ENCODE measurements around the gene CCDC12.
A peak's percentile ranks its signal among the peaks of the same experiment; 100 is the strongest.

Gene CCDC12
- 52.8 to 57.6 reads per million in 2 experiments for total RNA-seq

DNA sequence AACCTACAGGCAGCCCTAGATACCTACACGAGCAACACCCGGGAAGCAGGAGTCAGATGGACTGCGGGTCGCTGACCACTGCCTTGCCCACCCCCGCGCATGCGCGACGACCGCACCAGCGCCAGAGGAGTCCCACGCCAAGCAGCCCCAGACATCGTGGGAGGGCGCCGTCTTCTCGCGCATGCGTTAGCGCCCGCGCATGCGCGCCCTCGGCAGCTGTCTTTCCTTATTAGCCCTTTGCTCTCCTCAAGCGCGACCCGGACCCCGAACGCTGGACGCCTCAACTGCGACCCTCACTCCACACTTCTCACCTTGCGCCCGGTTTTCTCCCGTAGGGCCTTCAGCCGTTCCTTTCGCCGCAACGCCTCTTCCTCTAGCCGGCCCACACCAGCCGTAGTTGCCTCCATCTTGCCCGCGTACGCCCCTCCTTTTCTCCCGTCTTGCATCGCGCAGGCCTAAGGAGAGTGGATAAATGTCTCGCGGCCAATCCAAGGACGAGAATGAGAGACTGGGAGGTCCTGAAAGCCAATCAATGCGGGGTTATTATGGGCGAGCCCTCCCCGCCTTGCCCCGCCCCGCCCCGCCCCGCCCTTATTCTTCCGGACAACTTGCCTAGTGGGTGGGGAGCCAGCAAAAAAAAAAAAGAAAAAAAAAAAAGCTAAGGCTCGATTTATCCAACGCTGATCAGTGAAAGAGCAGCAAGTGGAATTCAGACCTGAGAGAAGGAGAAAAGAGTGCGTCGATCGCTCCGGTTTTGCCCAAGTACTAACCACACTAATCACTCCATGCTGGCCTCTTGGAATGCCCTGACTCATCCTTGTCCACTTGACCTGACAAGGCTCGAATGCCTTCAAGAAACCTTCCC lies at the start of gene CCDC12:
Gene CCDC12, minus strand, starts transcription at position 420 of the 865 bp plus-strand sequence. Its CDS starts 13 bp downstream, at position 407.
- peak; percentile 92 for DNase-seq (ENCODE audit: low read depth)

GRCh38 chr3:47024932-47025331 lies 48.4 kb upstream of the CCDC12 start:
- no peak for DNase-seq (ENCODE audit: low read depth)

DNA sequence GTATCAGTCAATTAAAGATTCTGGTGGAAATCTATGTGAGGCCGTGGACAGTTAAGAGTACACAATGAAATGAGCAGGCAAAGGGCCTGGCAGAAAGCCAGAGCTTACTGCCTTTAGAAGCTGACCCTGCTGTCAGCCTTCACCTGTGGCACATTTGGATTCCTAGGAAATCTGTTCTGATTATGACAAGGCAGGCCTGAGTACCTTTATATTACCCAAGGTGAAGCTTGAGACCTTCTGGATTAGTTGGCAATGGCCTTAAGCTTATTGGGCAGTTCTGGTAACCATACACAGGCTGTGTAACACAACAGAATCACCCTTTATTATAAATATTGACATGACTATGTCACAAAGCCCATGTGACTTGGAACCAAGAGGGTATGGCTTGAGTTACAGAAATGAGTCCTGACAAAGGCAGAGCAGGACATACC lies 46.1 kb upstream of the CCDC12 start:
- no peak for DNase-seq (ENCODE audit: low read depth)

DNA sequence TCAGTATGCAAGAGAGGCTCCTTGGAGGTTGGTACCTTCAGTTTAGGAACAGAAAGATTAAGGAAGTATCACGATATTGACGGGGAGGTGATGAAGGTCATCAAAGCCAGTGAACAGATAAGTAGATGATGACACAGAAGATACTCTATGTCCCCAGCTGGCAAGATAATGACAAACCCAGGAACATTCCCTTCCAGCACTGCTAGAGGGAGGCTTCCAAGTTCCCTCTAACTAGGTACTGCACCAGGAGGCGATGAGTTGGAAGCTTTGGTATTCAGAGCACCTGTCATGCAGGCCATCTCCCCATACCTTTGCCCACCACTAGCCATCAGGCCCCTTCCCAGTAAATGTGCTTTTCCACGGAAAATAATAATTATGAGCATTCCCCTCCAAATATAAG lies 43.8 kb upstream of the CCDC12 start:
- DNase-seq (ENCODE audit: low read depth): no peak

DNA sequence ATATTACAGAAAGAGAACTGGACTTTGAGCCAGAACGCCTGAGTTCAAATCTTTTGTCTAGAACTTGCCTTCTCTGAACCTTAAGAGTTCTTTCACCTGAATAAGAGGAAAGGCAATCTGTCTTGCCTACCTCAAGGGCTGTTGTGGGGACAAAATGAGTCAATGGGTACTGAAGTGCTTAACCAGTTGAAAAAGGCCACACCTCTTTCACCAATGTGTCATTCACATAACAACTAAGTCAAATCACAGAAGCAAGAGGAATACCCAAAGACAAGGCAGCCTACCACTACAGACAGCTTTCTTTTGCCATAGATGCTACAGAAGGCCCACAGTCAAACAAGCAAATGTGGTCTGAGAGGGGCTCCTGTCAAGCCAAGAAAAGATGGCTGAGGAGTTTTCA lies 42.7 kb upstream of the CCDC12 start:
- DNase-seq (ENCODE audit: low read depth): no peak

DNA sequence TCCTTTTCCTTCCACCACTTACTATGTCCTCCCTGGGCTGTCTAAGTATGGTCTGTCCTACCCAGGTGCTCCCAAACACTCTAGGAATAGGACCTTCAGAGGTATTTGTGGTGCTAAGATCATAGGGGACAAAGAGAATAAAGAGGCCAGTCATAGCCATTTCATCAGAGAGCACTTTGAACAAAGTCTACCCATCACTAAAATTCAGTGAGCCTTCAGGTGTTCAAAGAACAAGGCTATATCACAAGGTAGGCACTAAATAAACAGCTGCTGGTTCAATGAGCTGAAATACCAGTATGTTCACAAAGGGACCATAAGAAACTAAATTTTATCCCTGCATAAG lies 41.7 kb upstream of the CCDC12 start:
- no peak for DNase-seq (ENCODE audit: low read depth)

GRCh38 chr3:47017504-47018268 lies 41.1 kb upstream of the CCDC12 start:
- no peak for DNase-seq (ENCODE audit: low read depth)

- DNase-seq (ENCODE audit: low read depth): no peak
Observed at GRCh38 chr3:47016934-47017435, 40.4 kb upstream of the CCDC12 start.

DNA sequence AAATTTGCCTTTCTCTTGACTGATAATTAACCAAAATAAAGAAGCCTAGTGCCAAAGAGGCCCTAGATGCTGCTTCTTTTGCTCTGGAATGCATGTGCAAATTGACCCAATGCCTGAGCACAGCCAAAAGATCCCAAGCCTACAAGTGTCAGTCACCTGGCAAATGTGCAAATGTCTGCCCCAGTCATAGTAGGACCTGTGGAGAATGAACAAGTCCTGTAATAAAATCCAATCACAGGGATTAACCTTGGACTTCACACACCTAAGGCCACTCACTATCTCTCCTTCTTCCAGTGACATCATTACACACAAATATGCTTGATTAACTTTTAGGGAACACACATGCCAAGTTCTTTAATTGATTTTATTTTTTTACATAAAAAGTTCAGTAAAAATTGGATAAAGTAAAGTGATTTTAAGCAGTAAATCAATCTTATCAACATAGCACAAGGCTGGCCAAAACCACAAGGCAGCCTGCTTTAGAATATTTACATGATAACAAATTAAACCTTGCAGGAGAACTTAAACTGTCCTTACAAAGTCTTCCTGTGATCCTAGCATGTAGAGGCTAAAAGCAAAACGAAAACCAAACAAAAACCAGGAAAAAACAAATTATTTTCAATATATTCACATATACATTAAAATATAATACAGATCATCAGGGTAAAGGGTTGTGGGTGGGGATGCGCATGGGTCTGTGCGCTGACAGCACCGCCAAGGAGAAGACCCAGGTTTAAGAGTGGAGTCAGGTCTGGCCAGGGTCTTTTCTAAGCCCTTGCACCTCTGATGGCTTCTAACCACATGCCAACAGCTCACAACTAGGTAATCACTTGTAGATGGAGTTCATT lies 39.8 kb upstream of the CCDC12 start:
- DNase-seq (ENCODE audit: low read depth): no peak

DNA sequence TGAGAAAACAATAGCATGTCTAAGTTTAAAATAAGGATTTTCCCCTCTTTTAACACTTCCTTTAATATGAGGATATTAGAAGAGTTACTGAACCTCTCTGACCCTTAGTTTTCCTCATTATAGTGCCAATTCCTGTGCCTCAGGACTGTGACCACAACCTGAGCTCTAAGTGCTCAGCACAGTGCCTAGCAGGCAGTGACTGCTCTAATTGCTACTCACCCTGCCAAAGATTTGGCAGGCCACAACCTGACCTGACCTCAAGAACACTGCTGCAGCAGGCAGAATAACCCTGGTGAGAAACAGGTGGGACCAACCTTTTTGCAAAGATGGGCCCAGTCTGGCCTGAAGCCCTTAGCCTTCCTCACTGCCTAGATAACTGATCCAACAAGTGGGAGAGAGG lies 38.6 kb upstream of the CCDC12 start:
- DNase-seq (ENCODE audit: low read depth): no peak

DNA sequence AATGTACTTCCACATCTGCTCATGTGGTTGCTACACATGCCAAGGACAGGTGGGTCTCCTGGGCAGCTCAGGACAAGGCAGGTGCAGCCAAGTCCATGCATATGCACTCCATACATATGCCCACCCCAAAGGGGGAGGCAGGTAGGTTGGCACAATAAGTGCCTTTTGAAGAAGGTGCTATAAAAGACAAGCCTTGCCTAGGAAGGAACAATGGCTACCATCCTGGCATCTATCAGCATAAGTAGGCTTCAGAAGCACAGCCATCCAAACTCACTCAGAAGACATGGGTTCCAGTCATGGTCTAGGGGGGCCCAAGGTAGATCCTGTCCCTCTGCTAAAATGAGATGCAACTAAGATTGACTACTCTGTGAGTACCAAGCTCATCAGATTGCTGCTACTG lies 37.5 kb upstream of the CCDC12 start:
- DNase-seq (ENCODE audit: low read depth): no peak

- DNase-seq (ENCODE audit: low read depth): no peak
Observed at GRCh38 chr3:47013231-47013630, 36.7 kb upstream of the CCDC12 start.

GRCh38 chr3:47012342-47013230 lies 36.0 kb upstream of the CCDC12 start:
- DNase-seq (ENCODE audit: low read depth): no peak

- no peak for DNase-seq (ENCODE audit: low read depth)
Observed at GRCh38 chr3:47011371-47011770, 34.8 kb upstream of the CCDC12 start.

DNA sequence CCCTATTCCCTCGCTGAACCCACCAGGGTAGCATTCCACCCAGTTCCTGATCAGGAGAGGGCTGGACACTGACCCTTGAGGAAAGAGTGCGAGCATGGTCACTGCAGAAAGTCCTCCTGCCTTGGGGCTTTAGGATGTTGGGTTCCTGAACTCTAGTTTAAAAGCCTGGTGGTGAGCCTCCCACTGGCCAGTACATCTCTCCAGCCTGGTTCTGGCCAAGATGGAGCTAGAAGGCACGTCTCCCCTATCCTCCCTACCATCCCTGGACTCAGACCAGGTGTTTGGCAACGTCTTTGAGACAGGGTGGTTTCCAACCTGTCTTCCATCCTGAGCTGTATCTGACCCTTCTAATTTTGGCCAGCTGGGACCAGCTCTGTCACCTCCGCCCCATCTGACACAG lies 34.4 kb upstream of the CCDC12 start:
- DNase-seq (ENCODE audit: low read depth): no peak

GRCh38 chr3:47010111-47010712 lies 33.7 kb upstream of the CCDC12 start:
- no peak for DNase-seq (ENCODE audit: low read depth)

DNA sequence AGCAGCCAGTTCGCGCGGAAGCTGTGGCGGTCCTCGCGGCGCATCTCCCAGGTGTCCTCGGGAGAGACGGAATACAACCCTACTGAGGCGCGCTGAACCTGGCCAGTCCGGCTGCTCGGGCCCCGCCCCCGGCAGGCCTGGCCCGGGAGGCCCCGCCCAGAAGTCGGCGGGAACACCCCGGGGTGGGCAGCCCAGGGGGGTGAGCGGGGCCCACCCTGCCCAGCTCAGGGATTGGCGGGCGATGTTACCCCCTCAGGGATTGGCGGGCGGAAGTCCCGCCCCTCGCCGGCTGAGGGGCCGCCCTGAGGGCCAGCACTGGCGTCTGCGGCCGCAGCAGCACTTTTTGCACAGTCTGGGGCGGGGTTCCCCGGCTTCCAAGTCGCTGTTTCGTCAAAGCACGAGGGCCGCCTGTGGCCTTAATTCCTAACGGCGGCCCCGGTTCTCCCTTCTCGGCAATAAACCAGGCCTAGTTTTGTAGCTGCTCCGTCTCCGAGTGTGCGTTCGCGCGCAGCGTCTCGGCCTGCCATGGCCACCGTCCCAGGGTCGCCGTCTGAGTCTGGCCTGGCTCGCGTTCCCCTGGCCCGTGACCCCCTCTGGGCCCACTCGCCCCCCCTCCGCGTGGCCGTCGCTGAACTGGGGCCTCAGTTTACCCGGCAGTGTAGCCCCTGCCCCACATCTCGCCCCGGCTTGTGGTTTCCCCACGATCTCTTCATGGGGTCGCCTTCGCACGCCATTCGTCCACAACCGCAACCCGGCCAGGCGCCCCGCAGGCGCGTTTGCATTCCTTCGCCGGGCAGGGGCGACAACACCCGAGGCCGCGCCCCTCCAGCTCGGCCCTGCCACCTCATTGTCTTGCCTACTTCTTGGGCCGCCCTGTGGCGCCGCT lies 32.9 kb upstream of the CCDC12 start:
- peak; percentile 62 for DNase-seq (ENCODE audit: low read depth)

DNA sequence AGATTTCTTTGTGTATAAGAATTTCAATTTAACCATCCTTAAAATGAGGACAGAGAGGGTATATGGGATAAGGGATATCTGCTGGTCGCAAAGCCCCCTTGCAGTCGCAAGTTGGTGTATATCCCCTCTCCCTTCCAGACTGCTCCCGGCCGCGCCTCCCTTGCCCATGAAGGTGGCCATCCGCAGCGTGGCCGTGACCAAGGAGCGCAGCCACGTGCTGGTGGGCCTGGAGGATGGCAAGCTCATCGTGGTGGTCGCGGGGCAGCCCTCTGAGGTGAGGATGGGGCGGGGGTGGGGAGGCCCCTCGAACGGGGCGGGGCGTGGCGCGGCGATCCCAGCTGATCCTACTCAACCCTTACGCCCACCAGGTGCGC lies 32.3 kb upstream of the CCDC12 start:
- no peak for DNase-seq (ENCODE audit: low read depth)

- no peak for DNase-seq (ENCODE audit: low read depth)
Observed at GRCh38 chr3:47008234-47008796, 31.8 kb upstream of the CCDC12 start.

Measured in T follicular helper cell (primary cell).